Kidney epithelial cell (primary cell): ENCODE results near the gene SPRED2. TPM values are rescaled to one million over a fixed set of nuclear protein-coding genes. Genes with fewer than 3 reads are reported as not detected.

Source experiments
- DNase-seq: peaks from one replicate; pipeline ENCODE4 v3.0.0-alpha.2; 2010; ENCODE audit warnings: low read depth
- H3K27me3 ChIP-seq: 2 replicates; pipeline ENCODE4 v1.6.0; 2011; ENCODE audit warnings: low read length; ENCODE audit not compliant: control insufficient read depth, insufficient read depth
- H3K36me3 ChIP-seq: 2 replicates; pipeline ENCODE4 v1.5.1; 2011; ENCODE audit warnings: low read length; ENCODE audit not compliant: control insufficient read depth, insufficient read depth
- H3K4me3 ChIP-seq: 2 replicates; pipeline ENCODE4 v1.5.1; 2011; ENCODE audit warnings: low read depth, mild to moderate bottlenecking, control low read depth, low read length
- total RNA-seq: library from RNA; depleted of rRNA; stranded (reverse); fragments of >200 nt; gene quantifications from 2 replicates; pipeline ENCODE4 v1.2.3, GENCODE V29; 2015
- TF ChIP-seq, protein P1 (sequence below): IDR thresholded peaks from 2 replicates; pipeline ENCODE4 v1.5.1; 2011; ENCODE audit warnings: mild to moderate bottlenecking, moderate library complexity, low read length, control low read depth, inconsistent platforms; ENCODE audit not compliant: insufficient read depth, poor library complexity, severe bottlenecking

SPRED2 gene, protein sequence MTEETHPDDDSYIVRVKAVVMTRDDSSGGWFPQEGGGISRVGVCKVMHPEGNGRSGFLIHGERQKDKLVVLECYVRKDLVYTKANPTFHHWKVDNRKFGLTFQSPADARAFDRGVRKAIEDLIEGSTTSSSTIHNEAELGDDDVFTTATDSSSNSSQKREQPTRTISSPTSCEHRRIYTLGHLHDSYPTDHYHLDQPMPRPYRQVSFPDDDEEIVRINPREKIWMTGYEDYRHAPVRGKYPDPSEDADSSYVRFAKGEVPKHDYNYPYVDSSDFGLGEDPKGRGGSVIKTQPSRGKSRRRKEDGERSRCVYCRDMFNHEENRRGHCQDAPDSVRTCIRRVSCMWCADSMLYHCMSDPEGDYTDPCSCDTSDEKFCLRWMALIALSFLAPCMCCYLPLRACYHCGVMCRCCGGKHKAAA
- 18.4 and 19.3 TPM in 2 replicates for total RNA-seq

GRCh38 chr2:65432227-65433190 lies at the start of gene SPRED2:
Gene SPRED2 (minus strand): TSS chr2:65432599. CDS start chr2:65431987, 612 bp downstream.
- Histone ChIP-seq H3K4me3 (peak within 1 kb of the TSS; percentile 84), H3K27me3 (no peaks in the 10 kb centered on the region), H3K36me3 (no peaks in the 10 kb centered on the region)
- peak; percentile 87 for DNase-seq
- TF ChIP-seq, protein P1, sequence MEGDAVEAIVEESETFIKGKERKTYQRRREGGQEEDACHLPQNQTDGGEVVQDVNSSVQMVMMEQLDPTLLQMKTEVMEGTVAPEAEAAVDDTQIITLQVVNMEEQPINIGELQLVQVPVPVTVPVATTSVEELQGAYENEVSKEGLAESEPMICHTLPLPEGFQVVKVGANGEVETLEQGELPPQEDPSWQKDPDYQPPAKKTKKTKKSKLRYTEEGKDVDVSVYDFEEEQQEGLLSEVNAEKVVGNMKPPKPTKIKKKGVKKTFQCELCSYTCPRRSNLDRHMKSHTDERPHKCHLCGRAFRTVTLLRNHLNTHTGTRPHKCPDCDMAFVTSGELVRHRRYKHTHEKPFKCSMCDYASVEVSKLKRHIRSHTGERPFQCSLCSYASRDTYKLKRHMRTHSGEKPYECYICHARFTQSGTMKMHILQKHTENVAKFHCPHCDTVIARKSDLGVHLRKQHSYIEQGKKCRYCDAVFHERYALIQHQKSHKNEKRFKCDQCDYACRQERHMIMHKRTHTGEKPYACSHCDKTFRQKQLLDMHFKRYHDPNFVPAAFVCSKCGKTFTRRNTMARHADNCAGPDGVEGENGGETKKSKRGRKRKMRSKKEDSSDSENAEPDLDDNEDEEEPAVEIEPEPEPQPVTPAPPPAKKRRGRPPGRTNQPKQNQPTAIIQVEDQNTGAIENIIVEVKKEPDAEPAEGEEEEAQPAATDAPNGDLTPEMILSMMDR, result no peak

DNA sequence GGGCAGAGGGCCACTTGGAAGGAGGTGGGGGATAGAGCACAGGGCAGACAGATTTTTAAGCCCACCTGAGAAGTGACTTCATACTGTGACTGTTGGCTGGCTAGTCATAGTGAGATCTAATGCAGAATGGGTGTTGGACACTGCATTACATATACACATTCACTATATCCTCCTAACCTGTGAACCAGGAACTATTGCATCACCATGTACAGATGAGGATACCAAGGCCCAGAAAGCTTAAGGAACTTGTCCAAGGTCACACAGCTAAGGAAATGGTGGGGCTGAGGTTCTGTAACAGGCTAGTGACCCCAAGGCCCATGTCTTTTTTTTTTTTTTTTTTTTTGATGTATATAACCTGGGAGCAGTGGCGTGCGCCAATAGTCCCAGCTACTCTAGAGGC lies 49.6 kb upstream of the SPRED2 start:
- Histone ChIP-seq H3K4me3 (no peak overlapping the region), H3K27me3 (peaks cover 2% of the 10 kb centered on the region), H3K36me3 (no peaks in the 10 kb centered on the region)
- DNase-seq, result no peak
- TF ChIP-seq, protein P1, result no peak

- Histone ChIP-seq H3K27me3 (peaks cover 2% of the 10 kb centered on the region), H3K4me3 (no peak overlapping the region), H3K36me3 (no peaks in the 10 kb centered on the region)
- TF ChIP-seq, protein P1, result no peak
- no peak for DNase-seq
Measured at GRCh38 chr2:65479524-65479923, 47.1 kb upstream of the SPRED2 start.

GRCh38 chr2:65478498-65479135 lies 46.2 kb upstream of the SPRED2 start:
- H3K27me3 ChIP-seq, result peaks cover 2% of the 10 kb centered on the region
- TF ChIP-seq, protein P1, result no peak
- no peak for DNase-seq
- H3K4me3 ChIP-seq, result no peak overlapping the region
- no peaks in the 10 kb centered on the region for H3K36me3 ChIP-seq

DNA sequence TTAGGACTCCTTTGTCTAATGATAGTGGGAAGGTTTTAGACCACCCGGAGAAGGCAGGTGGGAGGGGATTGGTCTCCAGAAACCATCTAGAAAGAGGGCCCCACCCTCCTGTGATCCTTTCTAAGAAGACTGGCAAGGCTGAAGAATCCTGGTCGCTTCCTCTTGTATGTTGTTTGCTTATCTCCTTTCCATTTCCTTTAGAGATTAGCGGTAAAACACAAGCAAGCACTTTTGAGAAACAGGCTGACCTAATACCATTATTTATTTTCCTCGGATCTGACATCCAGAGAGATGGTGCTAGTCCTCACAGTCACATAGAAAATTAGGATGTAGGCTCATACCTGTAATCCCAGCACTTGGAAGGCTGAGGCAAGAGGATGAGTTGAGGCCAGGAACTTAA lies 45.2 kb upstream of the SPRED2 start:
- TF ChIP-seq, protein P1, result no peak
- no peak overlapping the region for H3K4me3 ChIP-seq
- DNase-seq, result no peak
- H3K27me3 ChIP-seq, result peaks cover 2% of the 10 kb centered on the region
- H3K36me3 ChIP-seq, result no peaks in the 10 kb centered on the region
